Colonic mucosa (tissue), 4 donors: ENCODE data around the gene MCCC1. TPM values are rescaled to one million over a fixed set of nuclear protein-coding genes. Genes with fewer than 3 reads are reported as not detected.

Experiments
- DNase-seq: peaks from one replicate; pipeline ENCODE4 v3.0.0-alpha.2; 2020
- H3K27ac ChIP-seq: fragments of 200-600 bp; one replicate; pipeline ENCODE4 v1.8.0; 2021
- H3K27me3 ChIP-seq: fragments of 200-600 bp; one replicate; pipeline ENCODE4 v1.8.0; 2021
- H3K36me3 ChIP-seq: fragments of 200-600 bp; one replicate; pipeline ENCODE4 v1.8.0; 2021
- H3K4me1 ChIP-seq: fragments of 200-600 bp; one replicate; pipeline ENCODE4 v1.8.0; 2021; ENCODE audit warnings: mild to moderate bottlenecking
- H3K4me3 ChIP-seq: fragments of 200-600 bp; one replicate; pipeline ENCODE4 v1.8.0; 2021
- H3K9ac ChIP-seq, 2 donors: one replicate each; pipeline ENCODE4 v1.7.0; 2013; ENCODE audit warnings: control low read depth in 2 of 2, low read depth in 2 of 2, low read length in 2 of 2
- H3K9me3 ChIP-seq: fragments of 200-600 bp; one replicate; pipeline ENCODE4 v1.8.0; 2021
- intact Hi-C: fragments of 100-400 bp; cut with DNase I; formaldehyde crosslinking; loops from one replicate; pipeline ENCODE4 v1.14.1; 2022
- total RNA-seq, 2 donors: library from RNA; stranded (reverse); fragmentation: NEBNext Ultra II Directional in 1 of 2; extraction: Animal tissue kit (Norgen Biotek cat#: 25700) in 1 of 2; gene quantifications; one replicate each; pipeline ENCODE4 v1.2.1, GENCODE V29; 2021
- TF ChIP-seq, protein P1 (sequence below): fragments of 200-600 bp; IDR thresholded peaks from one replicate; pipeline ENCODE4 v1.8.0; 2022; ENCODE audit warnings: antibody characterized with exemption, mild to moderate bottlenecking
- donor health status: healthy.
- donor health status: DM: no; HTN: no; CAD: no.
- donor health status: DM: no; HTN: no; CAD: no.

Gene MCCC1
- total RNA-seq, 2 donors from 2014 or later: 24.9 to 27.2 TPM

GRCh38 chr3:183031826-183032225 is 67.5 kb downstream of the MCCC1 start:
- Histone ChIP-seq H3K9ac (no peak overlapping the region), H3K27ac (no peak overlapping the region), H3K4me3 (no peak overlapping the region), H3K9me3 (no peaks in the 10 kb centered on the region), H3K36me3 (peaks cover 1% of the 10 kb centered on the region), H3K27me3 (no peaks in the 10 kb centered on the region), H3K4me1 (no peaks in the 10 kb centered on the region)
- DNase-seq: no peak
- TF ChIP-seq, protein P1, sequence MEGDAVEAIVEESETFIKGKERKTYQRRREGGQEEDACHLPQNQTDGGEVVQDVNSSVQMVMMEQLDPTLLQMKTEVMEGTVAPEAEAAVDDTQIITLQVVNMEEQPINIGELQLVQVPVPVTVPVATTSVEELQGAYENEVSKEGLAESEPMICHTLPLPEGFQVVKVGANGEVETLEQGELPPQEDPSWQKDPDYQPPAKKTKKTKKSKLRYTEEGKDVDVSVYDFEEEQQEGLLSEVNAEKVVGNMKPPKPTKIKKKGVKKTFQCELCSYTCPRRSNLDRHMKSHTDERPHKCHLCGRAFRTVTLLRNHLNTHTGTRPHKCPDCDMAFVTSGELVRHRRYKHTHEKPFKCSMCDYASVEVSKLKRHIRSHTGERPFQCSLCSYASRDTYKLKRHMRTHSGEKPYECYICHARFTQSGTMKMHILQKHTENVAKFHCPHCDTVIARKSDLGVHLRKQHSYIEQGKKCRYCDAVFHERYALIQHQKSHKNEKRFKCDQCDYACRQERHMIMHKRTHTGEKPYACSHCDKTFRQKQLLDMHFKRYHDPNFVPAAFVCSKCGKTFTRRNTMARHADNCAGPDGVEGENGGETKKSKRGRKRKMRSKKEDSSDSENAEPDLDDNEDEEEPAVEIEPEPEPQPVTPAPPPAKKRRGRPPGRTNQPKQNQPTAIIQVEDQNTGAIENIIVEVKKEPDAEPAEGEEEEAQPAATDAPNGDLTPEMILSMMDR: no peak
- intact Hi-C loops: no loop called here

DNA sequence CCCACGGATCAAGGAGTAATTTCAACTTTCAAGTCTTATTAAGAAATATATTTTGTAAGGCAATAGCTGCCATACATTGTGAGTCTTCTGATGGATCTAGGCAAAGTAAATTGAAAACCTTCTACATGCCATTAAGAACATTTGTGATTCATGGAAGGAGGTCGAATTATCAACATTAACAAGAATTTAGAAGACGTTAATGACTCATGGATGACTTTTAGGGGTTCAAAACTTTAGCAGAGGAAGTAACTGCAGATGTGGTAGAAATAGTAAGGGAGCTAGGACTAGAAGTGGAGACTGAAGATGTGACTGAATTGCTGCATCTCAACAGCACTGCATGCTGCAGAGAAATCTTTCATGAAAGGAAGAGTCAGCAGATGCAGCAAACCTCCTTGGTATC is 70.9 kb downstream of the MCCC1 start:
- H3K9me3 ChIP-seq: no peaks in the 10 kb centered on the region
- TF ChIP-seq, protein P1: no peak
- no peak overlapping the region for H3K27ac ChIP-seq
- DNase-seq: no peak
- no peaks in the 10 kb centered on the region for H3K27me3 ChIP-seq
- intact Hi-C loops: no loop called here
- H3K4me1 ChIP-seq: no peaks in the 10 kb centered on the region
- H3K9ac ChIP-seq: no peak overlapping the region
- no peaks in the 10 kb centered on the region for H3K36me3 ChIP-seq
- H3K4me3 ChIP-seq: no peak overlapping the region

DNA sequence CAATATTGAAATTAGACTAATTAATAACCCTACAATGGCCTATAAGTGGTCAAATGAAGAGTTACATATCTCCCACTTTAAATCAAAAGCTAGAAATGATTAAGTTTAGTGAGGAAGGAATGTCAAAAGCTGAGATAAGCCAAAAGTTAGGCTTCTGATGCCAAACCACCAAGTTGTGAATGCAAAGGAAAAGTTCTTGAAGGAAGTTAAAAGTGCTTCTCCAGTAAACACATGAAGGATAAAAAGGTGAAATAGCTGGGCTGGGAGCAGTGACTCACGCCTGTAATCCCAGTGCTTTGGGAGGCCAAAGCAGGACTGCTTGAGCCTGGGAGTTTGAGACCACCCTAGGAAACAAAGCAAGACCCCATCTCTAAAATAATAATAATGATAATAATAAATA is 72.0 kb downstream of the MCCC1 start:
- Histone ChIP-seq H3K36me3 (no peaks in the 10 kb centered on the region), H3K9me3 (no peaks in the 10 kb centered on the region), H3K9ac (no peak overlapping the region), H3K4me3 (no peak overlapping the region), H3K27ac (no peak overlapping the region), H3K27me3 (no peaks in the 10 kb centered on the region), H3K4me1 (no peaks in the 10 kb centered on the region)
- intact Hi-C loops: no loop called here
- DNase-seq: no peak
- TF ChIP-seq, protein P1: no peak

- H3K4me3 ChIP-seq: no peak overlapping the region
- no peaks in the 10 kb centered on the region for H3K4me1 ChIP-seq
- H3K9ac ChIP-seq: no peak overlapping the region
- H3K27ac ChIP-seq: no peak overlapping the region
- TF ChIP-seq, protein P1: no peak
- intact Hi-C loops: no loop called here
- H3K36me3 ChIP-seq: no peaks in the 10 kb centered on the region
- H3K9me3 ChIP-seq: no peaks in the 10 kb centered on the region
- DNase-seq: no peak
- H3K27me3 ChIP-seq: no peaks in the 10 kb centered on the region
Measured at GRCh38 chr3:183022936-183023516, 76.3 kb downstream of the MCCC1 start.

DNA sequence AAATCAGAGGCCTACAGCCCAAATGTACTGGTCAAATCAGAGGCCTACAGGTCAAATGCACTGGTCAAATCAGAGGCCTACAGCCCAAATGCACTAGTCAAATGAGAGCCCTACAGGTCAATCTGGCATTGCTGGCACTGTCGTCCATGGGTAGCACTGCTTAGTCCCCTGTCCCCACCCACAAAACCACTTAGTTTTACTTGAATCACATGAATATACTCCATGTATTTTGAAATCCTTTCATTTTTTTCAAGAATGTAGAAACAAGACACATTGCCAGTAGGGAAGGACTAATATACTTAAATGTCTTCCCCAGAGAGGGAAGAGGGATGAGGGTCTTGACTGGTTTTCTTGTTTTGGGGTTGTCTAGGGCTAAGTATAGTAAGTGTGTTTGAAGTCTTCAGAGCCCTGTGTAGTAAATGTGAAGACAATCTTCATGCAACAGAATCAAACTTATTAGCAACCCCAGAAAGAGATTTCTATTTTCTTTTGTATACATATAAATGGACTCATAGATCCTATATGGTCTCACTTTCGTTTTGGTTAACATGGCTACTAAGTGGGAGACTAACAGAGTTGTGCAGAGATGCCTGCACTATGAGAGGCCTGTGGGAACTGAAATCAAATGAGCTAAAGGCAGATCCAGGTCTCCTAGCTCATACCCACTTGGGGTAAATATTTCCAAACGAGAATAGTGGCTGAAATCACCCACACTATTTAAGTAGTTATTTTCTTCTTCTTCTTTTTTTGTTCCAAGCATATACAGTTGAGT is 80.7 kb downstream of the MCCC1 start:
- no peak overlapping the region for H3K27ac ChIP-seq
- H3K27me3 ChIP-seq: no peaks in the 10 kb centered on the region
- H3K9me3 ChIP-seq: no peaks in the 10 kb centered on the region
- TF ChIP-seq, protein P1: no peak
- H3K36me3 ChIP-seq: no peaks in the 10 kb centered on the region
- no peak for DNase-seq
- no peak overlapping the region for H3K9ac ChIP-seq
- intact Hi-C loops: no loop called here
- no peak overlapping the region for H3K4me3 ChIP-seq
- no peaks in the 10 kb centered on the region for H3K4me1 ChIP-seq
